DND-41 (cell line): ENCODE results near the gene APOD.
A peak's percentile ranks its signal among the peaks of the same experiment; 100 is the strongest.

ENCODE experiments used
- ATAC-seq: fragments of 200-7000 bp; cut with Tn5 transposase; 3 replicates; pipeline ENCODE4 v1.9.1; 2021; ENCODE audit warnings: low read depth; ENCODE audit not compliant: insufficient read depth
- DNase-seq: peaks from one replicate; pipeline ENCODE4 v3.0.0-alpha.2; 2020
- H2AFZ ChIP-seq: 2 replicates; pipeline ENCODE4 v1.6.0; 2012; ENCODE audit warnings: low read depth, low read length
- H3K27ac ChIP-seq: 2 replicates; pipeline ENCODE4 v1.5.1; 2012; ENCODE audit warnings: low read length, inconsistent platforms
- H3K27me3 ChIP-seq: fragments of 200-600 bp; sonication (generic); 2 replicates; pipeline ENCODE4 v1.6.0; 2012; ENCODE audit warnings: low read length, mild to moderate bottlenecking, inconsistent platforms; ENCODE audit not compliant: insufficient read depth, poor library complexity
- H3K36me3 ChIP-seq: 2 replicates; pipeline ENCODE4 v1.5.1; 2012; ENCODE audit warnings: low read length, inconsistent platforms; ENCODE audit not compliant: insufficient read depth
- H3K4me1 ChIP-seq: 2 replicates; pipeline ENCODE4 v1.5.1; 2012; ENCODE audit warnings: mild to moderate bottlenecking, low read length; ENCODE audit not compliant: insufficient read depth
- H3K4me2 ChIP-seq: 2 replicates; pipeline ENCODE4 v1.6.0; 2012; ENCODE audit warnings: mild to moderate bottlenecking, moderate library complexity, low read length, inconsistent platforms; ENCODE audit not compliant: insufficient read depth
- H3K4me3 ChIP-seq, 2 experiments: fragments of 200-600 bp in 1 of 2; shearing (Covaris generic) in 1 of 2; 2 replicates each; pipeline ENCODE4 v1.5.1; 2012 to 2016; ENCODE audit warnings: inconsistent platforms in 2 of 2, low read length in 2 of 2, mild to moderate bottlenecking in 2 of 2, low read depth in 1 of 2, moderate library complexity in 1 of 2
- H3K79me2 ChIP-seq: 2 replicates; pipeline ENCODE4 v1.6.0; 2012; ENCODE audit warnings: low read length, inconsistent platforms; ENCODE audit not compliant: insufficient read depth
- H3K9ac ChIP-seq: 2 replicates; pipeline ENCODE4 v1.6.0; 2012; ENCODE audit warnings: low read depth, mild to moderate bottlenecking, inconsistent platforms, low read length, moderate library complexity
- H3K9me3 ChIP-seq: 2 replicates; pipeline ENCODE4 v1.5.1; 2012; ENCODE audit warnings: low read length, moderate library complexity, mild to moderate bottlenecking, inconsistent platforms; ENCODE audit not compliant: insufficient read depth, severe bottlenecking
- H4K20me1 ChIP-seq: 2 replicates; pipeline ENCODE4 v1.6.0; 2012; ENCODE audit warnings: low read length; ENCODE audit not compliant: insufficient read depth
- EZH2 ChIP-seq: IDR thresholded peaks from 3 replicates; pipeline ENCODE4 v1.6.1; 2012; ENCODE audit warnings: borderline replicate concordance, low read depth, mild to moderate bottlenecking, moderate library complexity, low read length, inconsistent platforms; ENCODE audit not compliant: severe bottlenecking
- TF ChIP-seq, protein P1 (sequence below): IDR thresholded peaks from 2 replicates; pipeline ENCODE4 v1.5.1; 2012; ENCODE audit warnings: borderline replicate concordance, low read length, moderate library complexity, mild to moderate bottlenecking; ENCODE audit not compliant: poor library complexity, severe bottlenecking; ENCODE audit errors: extremely low read depth

APOD gene

DNA sequence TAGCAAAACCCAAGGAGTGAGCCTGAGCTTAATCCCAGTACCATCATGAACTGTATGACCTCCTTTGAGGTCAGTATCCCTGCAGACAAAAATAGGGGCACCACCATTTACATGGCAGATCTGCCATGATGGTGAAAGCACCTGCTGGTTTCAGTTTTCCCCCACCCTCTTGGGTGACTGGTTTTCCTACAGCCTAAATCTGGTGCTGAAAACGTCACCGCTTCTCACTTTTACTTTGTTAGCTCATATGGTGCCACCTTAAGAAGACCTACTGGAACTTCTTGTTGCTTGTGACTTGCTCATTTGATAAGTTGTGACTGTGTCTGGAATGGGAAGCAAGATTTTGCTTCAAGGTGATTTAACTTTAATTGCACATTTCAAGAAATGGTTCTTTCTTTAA is 45.7 kb downstream of the APOD start:
- peak overlapping the region; percentile 29; the same call in 1 of the 2 replicates for H3K4me2 ChIP-seq
- no peak for TF ChIP-seq EZH2
- TF ChIP-seq, protein P1, sequence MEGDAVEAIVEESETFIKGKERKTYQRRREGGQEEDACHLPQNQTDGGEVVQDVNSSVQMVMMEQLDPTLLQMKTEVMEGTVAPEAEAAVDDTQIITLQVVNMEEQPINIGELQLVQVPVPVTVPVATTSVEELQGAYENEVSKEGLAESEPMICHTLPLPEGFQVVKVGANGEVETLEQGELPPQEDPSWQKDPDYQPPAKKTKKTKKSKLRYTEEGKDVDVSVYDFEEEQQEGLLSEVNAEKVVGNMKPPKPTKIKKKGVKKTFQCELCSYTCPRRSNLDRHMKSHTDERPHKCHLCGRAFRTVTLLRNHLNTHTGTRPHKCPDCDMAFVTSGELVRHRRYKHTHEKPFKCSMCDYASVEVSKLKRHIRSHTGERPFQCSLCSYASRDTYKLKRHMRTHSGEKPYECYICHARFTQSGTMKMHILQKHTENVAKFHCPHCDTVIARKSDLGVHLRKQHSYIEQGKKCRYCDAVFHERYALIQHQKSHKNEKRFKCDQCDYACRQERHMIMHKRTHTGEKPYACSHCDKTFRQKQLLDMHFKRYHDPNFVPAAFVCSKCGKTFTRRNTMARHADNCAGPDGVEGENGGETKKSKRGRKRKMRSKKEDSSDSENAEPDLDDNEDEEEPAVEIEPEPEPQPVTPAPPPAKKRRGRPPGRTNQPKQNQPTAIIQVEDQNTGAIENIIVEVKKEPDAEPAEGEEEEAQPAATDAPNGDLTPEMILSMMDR: no peak
- peaks cover 10% of the 10 kb centered on the region for H3K36me3 ChIP-seq
- peaks cover 63% of the 10 kb centered on the region for H4K20me1 ChIP-seq
- H2AFZ ChIP-seq: no peak overlapping the region
- no peak for DNase-seq
- H3K4me3 ChIP-seq: no peak overlapping the region
- no peaks in the 10 kb centered on the region for H3K27me3 ChIP-seq
- no peaks in the 10 kb centered on the region for H3K9me3 ChIP-seq
- no peak overlapping the region for H3K27ac ChIP-seq
- H3K9ac ChIP-seq: no peak overlapping the region
- no peak for ATAC-seq
- peaks cover 100% of the 10 kb centered on the region for H3K79me2 ChIP-seq
- peaks cover 38% of the 10 kb centered on the region for H3K4me1 ChIP-seq

GRCh38 chr3:195535293-195535692 is 48.4 kb downstream of the APOD start:
- H3K36me3 ChIP-seq: peaks cover 10% of the 10 kb centered on the region
- peaks cover 97% of the 10 kb centered on the region for H3K79me2 ChIP-seq
- peaks cover 17% of the 10 kb centered on the region for H3K4me1 ChIP-seq
- H3K27ac ChIP-seq: no peak overlapping the region
- TF ChIP-seq, protein P1: no peak
- no peak for TF ChIP-seq EZH2
- no peaks in the 10 kb centered on the region for H3K9me3 ChIP-seq
- no peak overlapping the region for H3K4me2 ChIP-seq
- H3K9ac ChIP-seq: no peak overlapping the region
- no peak overlapping the region for H2AFZ ChIP-seq
- no peak for DNase-seq
- no peak overlapping the region for H3K4me3 ChIP-seq
- peaks cover 65% of the 10 kb centered on the region for H4K20me1 ChIP-seq
- H3K27me3 ChIP-seq: no peaks in the 10 kb centered on the region
- ATAC-seq: no peak

DNA sequence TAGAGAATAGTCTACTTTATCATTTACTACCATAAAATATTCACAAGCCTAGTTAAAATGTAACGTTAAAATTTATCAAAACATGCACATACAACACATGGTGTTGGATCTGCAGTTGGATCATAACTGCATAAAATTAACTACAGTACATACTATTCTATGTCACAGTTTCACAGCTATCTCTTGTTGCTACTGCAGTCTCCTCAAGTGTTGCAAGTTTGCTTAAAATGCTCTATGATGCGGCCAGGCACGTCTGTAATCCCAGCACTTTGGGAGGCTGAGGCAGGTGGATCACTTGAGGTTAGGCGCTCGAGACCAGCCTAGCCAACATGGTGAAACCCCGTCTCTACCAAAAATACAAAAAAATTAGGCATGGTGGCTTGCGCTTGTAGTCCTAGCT is 50.9 kb downstream of the APOD start:
- TF ChIP-seq, protein P1: no peak
- TF ChIP-seq EZH2: no peak
- no peaks in the 10 kb centered on the region for H3K27me3 ChIP-seq
- H3K9me3 ChIP-seq: no peaks in the 10 kb centered on the region
- no peaks in the 10 kb centered on the region; the same call in 1 of the 2 replicates for H3K4me1 ChIP-seq
- no peak overlapping the region for H2AFZ ChIP-seq
- H3K36me3 ChIP-seq: peaks cover 10% of the 10 kb centered on the region
- H3K4me3 ChIP-seq: no peak overlapping the region
- ATAC-seq (no peak), DNase-seq (no peak)
- H3K4me2 ChIP-seq: no peak overlapping the region
- H3K9ac ChIP-seq: no peak overlapping the region
- H3K27ac ChIP-seq: no peak overlapping the region
- peaks cover 48% of the 10 kb centered on the region for H4K20me1 ChIP-seq
- H3K79me2 ChIP-seq: peaks cover 86% of the 10 kb centered on the region

DNA sequence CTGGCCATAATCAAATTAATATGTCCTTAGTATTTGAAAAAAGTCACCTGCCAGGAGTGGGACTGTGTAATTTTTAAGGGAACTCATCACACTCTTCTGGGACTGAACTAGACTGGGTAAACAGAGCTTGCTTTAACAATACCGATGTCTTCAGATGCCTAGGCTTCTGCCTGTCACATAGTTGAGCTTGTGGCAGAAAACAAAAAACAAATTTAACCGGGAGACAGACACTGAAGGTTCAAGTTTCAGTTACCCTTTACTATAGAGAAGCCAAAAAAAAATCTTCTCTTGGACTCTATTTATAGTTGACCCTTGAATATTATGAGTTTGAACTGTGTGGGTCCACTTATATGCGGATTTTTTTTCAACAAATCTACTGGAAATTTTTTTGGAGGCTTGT is 51.4 kb downstream of the APOD start:
- no peaks in the 10 kb centered on the region for H3K9me3 ChIP-seq
- no peak overlapping the region for H3K4me2 ChIP-seq
- H3K79me2 ChIP-seq: peaks cover 81% of the 10 kb centered on the region
- no peak overlapping the region for H3K27ac ChIP-seq
- TF ChIP-seq, protein P1: no peak
- TF ChIP-seq EZH2: no peak
- H3K9ac ChIP-seq: no peak overlapping the region
- H3K4me1 ChIP-seq: no peaks in the 10 kb centered on the region; the same call in 1 of the 2 replicates
- H3K4me3 ChIP-seq: no peak overlapping the region
- no peak overlapping the region for H2AFZ ChIP-seq
- peaks cover 46% of the 10 kb centered on the region for H4K20me1 ChIP-seq
- H3K36me3 ChIP-seq: peaks cover 10% of the 10 kb centered on the region
- ATAC-seq (no peak), DNase-seq (no peak)
- H3K27me3 ChIP-seq: no peaks in the 10 kb centered on the region
